ENCODE results near the gene FBXL13.
A peak's percentile ranks its signal among the peaks of the same experiment; 100 is the strongest.
"Not testable (repeated sequence)": the region's sequence is repeated elsewhere in the genome, so short reads cannot be mapped to it uniquely, and the experiment has no call there.

FBXL13 gene

DNA sequence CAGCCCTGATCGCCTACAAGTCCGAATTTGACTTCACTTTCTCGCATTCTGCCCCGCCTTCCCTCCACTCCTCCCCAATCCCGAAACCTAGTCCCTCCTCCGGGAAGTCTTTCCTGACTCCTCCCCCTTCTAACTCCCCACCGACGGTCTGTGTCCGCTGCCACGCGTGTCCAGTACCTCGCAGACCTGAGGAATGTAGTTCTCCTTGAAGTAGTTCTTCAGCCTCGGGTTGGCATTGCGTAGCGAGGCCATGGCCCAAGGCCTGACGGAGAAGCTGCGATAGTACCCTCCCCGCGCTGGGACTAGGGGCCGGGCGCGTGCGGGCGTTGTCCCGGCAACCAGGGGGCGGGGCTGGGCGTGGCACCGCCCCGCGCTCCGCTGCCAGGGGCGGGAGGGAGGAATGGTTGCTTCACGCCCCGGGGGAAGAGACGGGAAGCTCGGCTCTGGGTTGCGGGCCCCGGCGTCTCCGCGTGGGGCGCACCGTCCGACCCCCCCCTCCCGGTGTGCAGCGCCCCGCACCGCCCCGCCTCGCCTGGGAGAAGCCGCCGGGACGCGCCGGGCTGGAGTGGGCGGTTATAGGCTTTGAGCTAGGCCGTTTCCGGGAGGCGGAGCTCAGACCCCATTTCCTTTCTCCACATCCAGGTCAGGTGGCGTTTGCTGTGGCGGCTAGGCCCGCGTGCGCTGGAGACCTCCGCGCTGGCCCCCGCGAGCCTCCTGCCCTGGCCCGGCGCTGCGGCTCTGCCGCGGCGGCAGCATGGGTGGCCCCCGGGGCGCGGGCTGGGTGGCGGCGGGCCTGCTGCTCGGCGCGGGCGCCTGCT, at the start of gene FBXL13, which contains the start of gene ARMC10:
Gene FBXL13, minus strand, starts transcription at position 278 of the 818 bp plus-strand sequence.
Gene ARMC10, plus strand, starts transcription at position 622 of the 818 bp plus-strand sequence. Its CDS starts 133 bp downstream, at position 755.
- DNase-seq = peak; percentile 93 to 97 (median 96)

DNA sequence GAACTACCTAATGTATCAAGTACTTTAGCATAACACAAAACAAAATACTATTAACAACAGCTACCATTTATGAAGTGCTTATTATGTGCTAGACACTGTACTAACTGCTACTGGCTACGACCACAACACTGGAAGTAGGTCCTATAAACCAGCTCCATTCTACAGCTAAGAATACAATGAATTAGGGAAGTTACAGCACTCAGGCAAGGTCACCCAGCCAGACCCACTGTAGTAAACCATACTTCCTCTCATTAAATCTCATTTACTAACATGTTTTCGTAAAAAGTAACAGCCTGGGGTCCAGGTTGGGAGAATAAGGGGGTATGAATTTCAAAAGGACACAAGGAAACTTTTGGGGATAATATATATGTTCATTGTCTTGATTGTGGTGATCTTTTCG, 48.9 kb upstream of the FBXL13 start:
- peak in 2 of 3 donors; percentile 8 to 10 for DNase-seq

DNA sequence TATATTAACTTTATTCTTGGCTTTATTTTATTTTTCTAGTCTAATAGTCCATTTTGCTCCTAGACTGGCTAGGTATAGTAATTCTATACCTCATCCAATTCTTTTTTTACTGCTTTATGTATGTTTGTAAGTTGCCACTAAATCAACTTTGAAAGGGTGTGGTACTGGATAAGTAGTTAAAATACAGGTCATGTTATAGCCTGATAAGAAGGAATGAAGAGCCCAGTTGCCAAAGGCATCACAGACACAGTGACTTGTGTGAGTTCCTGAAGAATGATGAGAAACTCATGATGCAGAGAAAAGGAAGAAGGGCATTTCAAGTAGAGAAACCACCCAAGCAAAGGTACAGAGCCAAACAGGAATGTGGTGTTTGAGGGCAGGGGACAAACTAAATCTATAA, 47.0 kb upstream of the FBXL13 start:
- no peak for DNase-seq

DNA sequence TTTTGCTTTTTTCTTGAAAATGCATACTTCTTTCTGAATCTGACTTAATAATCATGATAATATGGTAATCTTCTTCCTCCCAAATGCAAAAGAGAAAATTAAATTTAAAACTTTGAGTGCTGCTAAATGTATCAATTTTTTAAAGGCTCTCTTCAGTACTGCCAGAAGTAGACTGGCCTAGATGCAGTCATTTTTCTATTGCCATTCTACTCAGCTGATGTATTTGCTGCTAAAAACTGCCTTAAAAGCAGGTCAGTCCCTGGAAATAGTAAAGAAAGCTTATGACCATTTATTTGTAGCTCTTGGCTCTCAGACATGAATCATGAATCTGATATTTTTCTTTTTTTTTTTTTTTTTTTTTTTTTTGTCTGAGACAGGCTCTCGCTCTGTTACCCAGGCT, 45.8 kb upstream of the FBXL13 start:
- DNase-seq = no peak

DNA sequence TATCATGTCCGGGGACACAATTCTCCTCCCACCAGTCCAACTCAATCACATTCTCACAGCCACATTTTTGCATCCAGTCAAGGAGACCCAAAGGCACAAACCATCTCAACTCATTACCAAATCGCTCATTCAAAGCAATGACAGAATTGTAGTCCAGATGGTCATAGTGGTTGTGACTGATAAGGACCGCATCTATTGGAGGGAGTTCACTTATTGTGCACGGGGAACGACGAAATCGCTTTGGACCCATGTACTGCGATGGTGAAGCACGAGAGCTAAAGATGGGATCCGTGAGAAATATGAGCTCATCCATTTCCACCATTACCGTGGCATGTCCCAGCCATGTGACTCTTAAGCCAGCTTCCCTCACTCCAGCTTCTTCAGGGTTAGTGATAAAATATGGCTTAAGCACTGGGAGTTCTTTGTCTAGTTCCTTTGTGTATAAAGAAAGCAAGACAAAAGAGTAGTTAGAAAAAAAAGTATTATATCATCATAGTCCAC, 45.2 kb upstream of the FBXL13 start:
- DNase-seq = no peak

DNA sequence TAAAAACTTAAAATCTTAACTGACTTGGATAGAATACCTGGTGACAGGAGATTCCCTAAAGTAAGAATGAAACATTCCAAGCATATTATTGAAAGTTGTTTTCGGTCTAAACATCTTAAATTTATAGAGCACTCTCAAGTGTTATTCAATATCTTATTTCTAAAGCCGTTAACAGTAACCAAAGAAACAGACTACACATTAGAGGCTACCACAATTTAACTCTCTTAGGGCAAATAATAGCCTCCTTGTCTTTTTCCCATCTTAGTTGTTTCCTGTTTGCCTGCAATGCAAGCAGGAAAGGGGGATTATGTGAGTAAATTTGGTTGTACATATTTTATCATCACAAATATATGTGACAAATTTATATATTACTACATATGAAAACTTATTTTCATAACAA, 42.9 kb upstream of the FBXL13 start:
- DNase-seq = no peak

DNA sequence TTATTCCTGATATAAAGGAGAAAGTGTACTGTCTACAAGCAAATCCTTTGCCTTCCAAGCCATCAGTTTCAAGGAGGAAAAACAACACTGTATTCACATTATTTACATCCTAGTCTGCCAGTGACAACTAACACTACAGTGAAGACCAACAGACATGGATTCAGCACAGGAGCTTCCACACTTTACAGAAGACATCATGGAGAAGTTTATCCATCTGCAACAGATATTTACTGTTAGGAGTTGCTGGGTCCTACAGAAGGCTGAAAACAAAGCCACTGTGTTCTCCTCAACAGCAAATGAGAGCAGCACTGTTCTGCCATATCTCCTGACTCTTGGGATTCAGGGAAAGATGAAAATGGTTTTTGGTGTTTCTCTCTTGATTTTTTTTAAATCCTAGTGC, 42.4 kb upstream of the FBXL13 start:
- no peak for DNase-seq

DNA sequence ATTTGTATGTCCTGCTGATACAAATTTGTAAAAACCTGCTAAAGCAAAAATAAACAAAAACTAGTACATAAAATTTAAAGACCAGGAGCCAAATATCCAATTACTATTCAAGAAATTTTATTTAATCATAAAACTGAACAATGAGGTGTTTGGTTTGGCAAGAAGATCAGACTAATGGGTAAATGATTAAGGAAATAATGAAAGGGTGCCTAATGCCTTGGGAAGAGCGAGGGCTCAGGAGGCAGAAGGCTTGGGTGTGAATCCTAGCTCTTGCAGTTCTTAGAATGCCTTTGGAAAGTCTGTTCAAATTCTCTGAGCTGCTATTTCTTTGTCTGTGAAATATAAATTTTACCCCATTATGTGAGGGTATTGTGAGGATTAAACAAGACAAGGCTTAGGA, 41.9 kb upstream of the FBXL13 start:
- no peak for DNase-seq

DNA sequence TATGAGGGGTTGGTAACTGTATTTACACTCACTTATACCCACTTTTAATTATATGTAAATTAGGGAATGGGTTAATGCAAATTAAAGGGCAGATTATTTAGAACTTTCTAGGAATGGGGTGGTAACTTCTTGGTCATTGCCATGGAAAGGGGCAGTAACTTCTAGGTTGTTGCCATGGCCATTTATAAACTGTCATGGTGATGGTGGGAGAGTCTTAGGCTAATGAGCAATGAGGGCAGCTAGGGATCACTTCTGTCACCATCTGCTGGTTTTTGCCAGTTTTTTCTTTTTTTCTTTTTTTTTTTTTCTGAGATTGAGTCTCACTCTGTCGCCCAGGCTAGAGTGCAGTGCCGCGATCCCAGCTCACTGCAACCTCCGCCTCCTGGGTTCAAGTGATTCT, 41.2 kb upstream of the FBXL13 start:
- DNase-seq = no peak

DNA sequence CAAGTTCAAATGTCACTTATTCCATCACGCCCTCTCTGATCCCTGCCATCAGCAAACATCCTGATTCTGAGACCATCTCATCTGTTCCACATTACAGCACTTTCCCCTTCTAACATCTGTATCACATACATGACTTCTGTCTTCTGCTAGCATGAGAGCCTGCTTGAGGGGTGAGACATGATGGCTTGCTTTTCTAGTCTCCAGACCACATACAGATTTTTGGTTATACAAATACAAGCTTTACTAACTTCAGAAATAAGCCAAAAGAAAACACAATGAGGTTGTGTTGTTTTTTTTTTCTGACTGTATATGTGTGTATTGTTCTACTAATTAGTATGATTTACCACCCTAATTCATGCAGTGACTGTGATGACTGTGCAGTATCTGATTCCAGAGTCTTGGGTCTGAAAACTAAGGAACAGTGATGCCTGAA, 40.0 kb upstream of the FBXL13 start:
- DNase-seq = no peak

DNA sequence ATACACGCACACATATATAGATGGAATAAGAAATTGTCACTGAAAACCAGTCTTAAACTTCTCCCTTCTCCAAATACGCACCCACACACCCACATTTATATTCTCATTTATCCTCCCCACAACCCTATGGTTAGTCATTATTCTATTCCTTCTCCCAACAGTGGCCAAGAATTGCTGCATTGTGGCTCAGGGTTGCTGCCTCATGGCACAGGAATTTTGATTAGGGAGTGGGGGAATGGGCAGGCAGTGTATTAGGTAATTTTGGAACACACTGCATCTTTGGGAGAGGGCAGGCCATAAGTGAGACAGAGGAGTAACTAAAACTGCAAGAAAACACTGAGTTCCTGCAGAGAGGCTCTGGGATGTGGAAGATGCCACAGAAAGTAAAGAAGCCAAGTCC, 38.6 kb upstream of the FBXL13 start:
- no peak for DNase-seq

DNA sequence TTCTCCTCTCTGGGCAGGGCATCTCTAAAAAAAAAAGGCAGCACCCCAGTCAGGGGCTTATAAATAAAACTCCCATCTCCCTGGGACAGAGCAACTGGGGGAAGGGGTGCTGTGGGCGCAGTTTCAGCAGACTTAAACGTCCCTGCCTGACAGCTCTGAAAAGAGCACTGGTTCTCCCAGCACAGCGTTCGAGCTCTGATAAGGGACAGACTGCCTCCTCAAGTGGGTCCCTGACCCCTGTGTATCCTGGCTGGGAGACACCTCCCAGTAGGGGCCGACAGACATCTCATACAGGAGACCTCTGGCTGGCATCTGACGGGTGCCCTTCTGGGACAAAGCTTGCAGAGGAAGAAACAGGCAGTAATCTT, 32.1 kb upstream of the FBXL13 start:
- DNase-seq = not testable (repeated sequence)

DNA sequence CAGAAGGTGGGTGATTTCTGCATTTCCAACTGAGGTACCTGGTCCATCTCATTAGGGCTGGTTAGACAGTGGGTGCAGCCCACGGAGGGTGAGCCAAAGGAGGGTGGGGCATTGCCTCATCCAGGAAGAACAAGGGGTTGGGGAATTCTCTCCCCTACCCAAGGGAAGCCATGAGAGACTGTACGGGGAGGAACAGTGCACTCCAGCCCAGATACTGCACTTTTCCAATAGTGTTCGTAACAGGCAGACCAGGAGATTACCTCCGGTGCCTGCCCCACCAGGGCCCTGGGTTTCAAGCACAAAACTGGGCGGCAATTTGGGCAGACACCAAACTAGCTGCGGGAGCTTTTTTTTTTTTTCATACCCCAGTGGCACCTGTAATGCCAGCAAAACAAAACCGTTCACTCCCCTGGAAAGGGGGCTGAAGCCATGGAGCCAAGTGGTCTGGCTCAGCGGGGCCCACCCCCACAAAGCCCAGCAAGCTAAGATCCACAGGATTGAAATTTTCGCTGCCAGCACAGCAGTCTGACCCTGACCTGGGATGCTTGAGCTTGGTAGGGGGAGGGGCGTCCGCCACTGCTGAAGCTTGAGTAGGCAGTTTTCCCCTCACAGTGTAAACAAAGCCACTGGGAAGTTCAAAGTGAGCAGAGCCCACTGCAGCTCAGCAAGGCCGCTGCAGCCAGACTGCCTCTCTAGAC, 31.6 kb upstream of the FBXL13 start:
- DNase-seq = no peak

DNA sequence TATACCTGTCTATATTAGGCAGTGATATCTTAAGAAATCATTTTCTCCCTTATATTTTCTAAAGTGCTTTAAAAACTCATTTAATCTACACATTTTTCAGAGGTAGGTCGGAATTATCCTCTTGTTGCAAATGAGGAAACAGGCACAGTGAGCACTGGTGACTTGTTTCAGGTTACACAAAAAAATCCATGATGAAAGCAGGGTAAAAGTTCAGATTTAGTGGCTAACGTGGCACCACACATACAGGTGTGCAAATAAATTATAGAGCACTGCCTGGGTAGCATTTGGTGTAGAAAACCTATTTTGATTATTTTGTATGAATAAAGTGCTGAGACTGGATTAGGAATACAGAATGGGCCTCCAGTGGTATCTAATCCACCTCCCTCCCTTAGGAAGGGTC, 26.9 kb upstream of the FBXL13 start:
- no peak for DNase-seq

DNA sequence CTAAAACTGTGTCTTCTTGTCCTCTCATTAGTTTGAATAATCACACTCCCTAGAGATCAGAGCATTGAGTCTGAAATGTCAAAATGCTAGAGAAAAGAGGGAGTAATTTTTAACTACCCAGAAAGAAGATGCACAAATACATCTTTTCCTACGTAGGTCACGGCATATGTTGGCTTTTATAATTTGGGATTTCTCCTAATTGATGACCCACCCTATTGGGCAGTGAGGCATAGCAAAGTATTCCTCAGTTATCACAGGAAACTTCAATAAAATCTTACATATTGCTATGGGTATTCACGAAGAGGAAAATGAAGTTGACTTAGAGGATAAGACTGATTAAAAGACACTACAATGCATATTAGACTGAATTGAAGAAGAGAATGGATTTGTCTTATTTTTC, 25.8 kb upstream of the FBXL13 start:
- no peak for DNase-seq

DNA sequence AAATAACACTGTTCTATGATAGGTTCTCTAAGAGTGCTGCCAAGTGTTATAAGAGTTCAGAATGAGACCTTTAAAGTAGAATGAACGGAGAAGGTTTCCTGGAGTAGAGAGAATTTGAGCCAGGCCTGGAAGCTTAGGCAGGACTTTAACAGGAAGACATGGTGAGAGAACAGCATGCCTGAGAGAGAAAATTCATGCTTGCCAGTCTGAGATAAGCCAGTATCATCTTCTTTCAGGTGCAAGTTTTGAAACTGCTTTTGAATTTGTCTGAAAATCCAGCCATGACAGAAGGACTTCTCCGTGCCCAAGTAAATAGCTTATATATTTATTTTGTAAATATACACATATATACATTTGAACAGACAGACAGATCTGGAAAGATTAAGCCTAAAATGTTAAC, 22.4 kb upstream of the FBXL13 start:
- no peak for DNase-seq

DNA sequence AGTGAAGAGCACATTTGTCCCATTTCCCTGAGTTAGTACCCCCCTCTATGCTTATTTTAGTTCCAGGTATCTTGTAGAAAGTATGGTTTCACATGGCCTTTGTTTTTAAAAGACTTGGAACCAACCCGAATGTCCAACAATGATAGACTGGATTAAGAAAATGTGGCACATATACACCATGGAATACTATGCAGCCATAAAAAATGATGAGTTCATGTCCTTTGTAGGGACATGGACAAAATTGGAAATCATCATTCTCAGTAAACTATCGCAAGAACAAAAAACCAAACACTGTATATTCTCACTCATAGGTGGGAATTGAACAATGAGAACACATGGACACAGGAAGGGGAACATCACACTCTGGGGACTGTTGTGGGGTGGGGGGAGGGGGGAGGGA, 21.0 kb upstream of the FBXL13 start:
- DNase-seq = not testable (repeated sequence)

DNA sequence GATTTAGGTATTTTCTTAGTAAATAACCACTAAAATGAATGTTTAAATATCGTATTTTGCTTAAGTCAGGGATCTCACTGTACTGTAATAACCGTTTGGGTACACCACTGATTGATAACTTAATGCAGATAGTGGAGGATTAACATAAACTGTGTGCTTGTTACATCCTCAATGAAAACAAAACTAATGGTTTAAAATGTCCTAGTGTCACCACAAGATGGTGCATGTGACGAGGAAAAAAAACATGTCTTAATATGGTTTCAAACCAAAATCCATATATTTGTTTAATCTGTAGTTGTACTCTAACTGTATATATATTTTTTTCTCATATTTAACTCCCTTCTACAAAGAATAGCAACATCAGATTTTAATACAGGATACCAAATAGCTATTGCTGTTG, 19.5 kb upstream of the FBXL13 start:
- DNase-seq = no peak

DNA sequence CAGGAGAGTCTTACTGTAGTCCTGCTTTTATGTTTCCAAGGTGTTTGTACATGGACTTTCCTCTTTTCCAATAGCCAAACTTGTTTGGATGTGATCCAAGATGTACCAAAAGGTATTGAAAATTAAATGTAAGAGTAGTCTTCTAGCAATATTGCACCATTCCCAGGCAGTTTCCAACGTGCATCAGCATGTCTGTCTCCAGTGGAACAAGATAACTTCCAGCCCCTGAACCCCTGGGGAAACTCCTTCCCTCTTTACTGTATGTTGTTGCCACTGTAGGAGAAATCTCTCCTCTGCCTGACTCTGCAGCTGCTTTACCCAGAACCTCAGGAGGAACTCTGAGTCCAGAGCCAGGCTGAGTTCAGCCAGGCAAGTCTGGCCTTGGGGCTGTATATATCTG, 18.8 kb upstream of the FBXL13 start:
- DNase-seq = no peak

DNA sequence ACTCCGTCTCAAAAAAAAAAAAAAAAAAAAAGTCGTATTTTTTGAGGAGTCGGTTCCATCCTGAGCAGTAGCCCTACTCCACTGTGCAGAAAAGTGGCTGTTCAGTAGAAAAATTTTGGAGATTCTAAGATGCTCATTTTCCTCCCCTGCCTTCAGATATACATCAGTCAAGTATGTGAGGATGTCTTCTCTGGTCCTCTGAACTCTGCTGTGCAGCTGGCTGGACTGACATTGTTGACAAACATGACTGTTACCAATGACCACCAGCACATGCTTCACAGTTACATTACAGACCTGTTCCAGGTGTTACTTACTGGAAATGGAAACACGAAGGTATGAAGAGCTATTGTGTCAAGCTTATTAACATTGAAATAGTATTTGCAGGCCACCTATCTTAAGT, 17.7 kb upstream of the FBXL13 start:
- not testable (repeated sequence) for DNase-seq

DNA sequence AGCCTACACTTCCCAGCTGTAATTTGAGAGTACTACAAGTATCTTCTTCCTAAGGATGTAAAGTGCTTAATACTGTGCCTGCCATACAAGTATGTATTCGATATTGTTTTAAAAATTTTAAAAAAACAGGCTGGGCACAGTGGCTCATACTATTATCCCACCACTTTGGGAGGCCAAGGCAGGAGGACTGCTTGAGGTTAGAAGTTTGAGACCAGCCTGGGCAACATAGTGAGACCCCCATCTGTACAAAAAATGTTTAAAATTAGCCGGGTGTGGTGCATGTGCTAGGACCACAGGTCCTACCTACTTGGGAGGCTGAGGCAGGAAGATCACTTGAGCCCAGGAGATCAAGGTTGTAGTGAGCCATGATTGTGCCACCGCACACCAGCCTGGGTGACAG, 8.6 kb upstream of the FBXL13 start:
- DNase-seq = no peak

DNA sequence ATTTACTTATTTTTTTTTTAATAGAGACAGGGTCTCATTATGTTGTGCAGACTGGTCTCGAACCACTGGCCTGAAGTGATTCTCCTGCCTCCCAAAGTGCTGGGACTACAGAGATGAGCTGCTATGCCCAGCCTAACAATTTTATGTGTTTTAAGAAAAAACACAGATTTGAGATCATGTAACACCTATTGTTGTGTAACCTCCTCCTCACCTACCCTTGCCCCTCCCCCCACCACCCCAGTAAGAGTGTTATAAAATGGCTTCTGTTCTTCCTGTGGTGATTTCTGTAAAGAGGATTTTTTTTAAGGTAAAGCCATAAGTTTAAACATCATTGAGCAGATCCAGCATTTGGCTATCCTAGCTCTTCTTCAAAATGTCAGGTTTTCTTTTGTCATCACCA, 7.9 kb upstream of the FBXL13 start:
- DNase-seq = no peak

DNA sequence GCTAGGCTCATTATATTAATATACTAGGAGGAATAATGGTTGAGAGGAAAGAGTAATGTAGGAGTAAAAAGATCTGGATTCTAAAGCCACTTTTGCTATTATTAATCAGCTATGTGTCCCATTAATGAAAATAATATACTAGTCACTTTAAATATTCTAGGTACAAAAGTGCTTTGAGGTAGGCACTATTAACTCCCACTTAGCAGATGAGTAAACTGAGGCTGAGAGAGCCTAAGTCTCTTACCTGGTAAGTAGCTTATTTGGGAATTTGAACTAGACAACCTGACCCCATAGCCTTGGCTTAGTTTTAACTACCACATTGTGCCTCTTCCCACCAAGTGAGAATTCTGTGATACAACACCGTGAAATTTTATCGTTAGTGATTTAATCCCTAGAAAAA, 6.3 kb upstream of the FBXL13 start:
- DNase-seq = no peak

DNA sequence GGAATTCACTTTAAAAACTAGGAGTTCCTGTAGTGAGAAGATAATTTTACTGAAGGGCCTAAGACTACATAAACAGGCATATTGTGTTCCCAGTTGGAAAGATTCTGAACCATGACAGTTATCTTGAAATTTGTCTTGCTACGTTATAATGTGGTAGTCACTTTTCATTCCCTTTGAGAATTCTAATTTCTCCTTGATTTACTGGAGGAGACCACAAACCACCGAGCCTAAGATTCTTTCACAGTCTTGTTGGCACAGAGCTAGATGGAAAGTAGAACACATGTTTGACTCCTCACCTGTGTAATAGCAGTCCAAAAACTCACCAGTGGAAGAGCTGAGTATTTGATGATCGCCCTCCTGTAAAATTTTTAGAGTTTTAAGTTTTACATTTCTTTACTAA, 5.2 kb upstream of the FBXL13 start:
- no peak for DNase-seq

All from suppressor macrophage treated with lipopolysaccharide for 1 hour (primary cell).